ENCODE measurements around the gene CFAP77.

The CFAP77 gene

GRCh38 chr9:132585954-132586829, 176.2 kb downstream of the CFAP77 start:
- DNase-seq: no peak

- DNase-seq: no peak
These were observed 177.0 kb downstream of the CFAP77 start for GRCh38 chr9:132586830-132587591.

GRCh38 chr9:132587592-132587955, 177.6 kb downstream of the CFAP77 start:
- DNase-seq: no peak

- DNase-seq: no peak
These were observed 178.1 kb downstream of the CFAP77 start for GRCh38 chr9:132588098-132588497.

GRCh38 chr9:132588501-132589147, 178.6 kb downstream of the CFAP77 start:
- DNase-seq: no peak

- no peak for DNase-seq
These were observed 179.4 kb downstream of the CFAP77 start for GRCh38 chr9:132589148-132590036.

GRCh38 chr9:132590037-132590317, 180.0 kb downstream of the CFAP77 start:
- no peak for DNase-seq

- DNase-seq: no peak
These were observed 180.5 kb downstream of the CFAP77 start for GRCh38 chr9:132590318-132591182.

- DNase-seq: no peak
These were observed 181.2 kb downstream of the CFAP77 start for GRCh38 chr9:132591244-132591643.

GRCh38 chr9:132591751-132592314, 181.8 kb downstream of the CFAP77 start:
- DNase-seq: no peak

- no peak for DNase-seq
These were observed 182.4 kb downstream of the CFAP77 start for GRCh38 chr9:132592451-132592850.

- DNase-seq: no peak
These were observed 184.4 kb downstream of the CFAP77 start for GRCh38 chr9:132594412-132594811.

GRCh38 chr9:132595319-132595718, 185.3 kb downstream of the CFAP77 start:
- DNase-seq: no peak

GRCh38 chr9:132596200-132596599, 186.2 kb downstream of the CFAP77 start:
- DNase-seq: no peak

- DNase-seq: no peak
These were observed 187.2 kb downstream of the CFAP77 start for GRCh38 chr9:132597073-132597775.

- no peak for DNase-seq
These were observed 190.4 kb downstream of the CFAP77 start for GRCh38 chr9:132600326-132600984.

- no peak for DNase-seq
These were observed 192.2 kb downstream of the CFAP77 start for GRCh38 chr9:132602207-132602606.

- no peak for DNase-seq
These were observed 195.4 kb downstream of the CFAP77 start for GRCh38 chr9:132605387-132605786.

GRCh38 chr9:132606066-132606465, 196.1 kb downstream of the CFAP77 start:
- no peak for DNase-seq

- DNase-seq: no peak
These were observed 199.2 kb downstream of the CFAP77 start for GRCh38 chr9:132609184-132609583.
